ENCODE data around the gene MAP1LC3C.

DNA sequence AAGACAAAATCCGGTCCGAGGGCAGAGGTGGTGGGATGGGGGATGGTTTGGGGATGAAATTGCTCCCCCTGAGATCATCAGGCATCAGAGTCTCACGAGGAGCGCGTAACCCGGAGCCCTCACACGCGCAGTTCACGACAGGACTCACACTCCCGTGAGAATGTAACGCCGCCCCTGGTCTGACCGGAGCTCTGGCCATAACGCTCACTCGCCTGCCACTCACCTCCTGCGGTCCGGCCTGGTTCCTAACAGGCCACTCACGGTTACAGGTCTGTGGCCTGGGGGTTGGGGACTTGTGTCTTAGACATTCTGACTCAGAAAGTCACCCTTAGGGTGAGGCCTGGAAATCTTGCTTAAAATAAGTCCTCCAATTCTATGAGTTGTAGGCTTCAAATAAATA is 19.8 kb downstream of the MAP1LC3C start:
- TF ChIP-seq, protein P1, sequence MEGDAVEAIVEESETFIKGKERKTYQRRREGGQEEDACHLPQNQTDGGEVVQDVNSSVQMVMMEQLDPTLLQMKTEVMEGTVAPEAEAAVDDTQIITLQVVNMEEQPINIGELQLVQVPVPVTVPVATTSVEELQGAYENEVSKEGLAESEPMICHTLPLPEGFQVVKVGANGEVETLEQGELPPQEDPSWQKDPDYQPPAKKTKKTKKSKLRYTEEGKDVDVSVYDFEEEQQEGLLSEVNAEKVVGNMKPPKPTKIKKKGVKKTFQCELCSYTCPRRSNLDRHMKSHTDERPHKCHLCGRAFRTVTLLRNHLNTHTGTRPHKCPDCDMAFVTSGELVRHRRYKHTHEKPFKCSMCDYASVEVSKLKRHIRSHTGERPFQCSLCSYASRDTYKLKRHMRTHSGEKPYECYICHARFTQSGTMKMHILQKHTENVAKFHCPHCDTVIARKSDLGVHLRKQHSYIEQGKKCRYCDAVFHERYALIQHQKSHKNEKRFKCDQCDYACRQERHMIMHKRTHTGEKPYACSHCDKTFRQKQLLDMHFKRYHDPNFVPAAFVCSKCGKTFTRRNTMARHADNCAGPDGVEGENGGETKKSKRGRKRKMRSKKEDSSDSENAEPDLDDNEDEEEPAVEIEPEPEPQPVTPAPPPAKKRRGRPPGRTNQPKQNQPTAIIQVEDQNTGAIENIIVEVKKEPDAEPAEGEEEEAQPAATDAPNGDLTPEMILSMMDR (conservative IDR thresholded peaks at IDR 0.05; ENCODE audit: low read length), result no peak
- no peak for TF ChIP-seq EZH2phosphoT487 (IDR thresholded peaks at IDR 0.05; ENCODE audit: borderline replicate concordance, low read depth, low read length)

All from OCI-LY7 (cell line).